ENCODE measurements around the gene SCIMP. TPM values are rescaled to one million over a fixed set of nuclear protein-coding genes. Genes with fewer than 3 reads are reported as not detected.
A peak's percentile ranks its signal among the peaks of the same experiment; 100 is the strongest.

Gene SCIMP
- polyA plus RNA-seq, 1 of the 3 experiments (the other 2 are of a cell fraction) = not detected

GRCh38 chr17:5191541-5192417 is 42.9 kb downstream of the SCIMP start, which contains the start of gene ZNF594 (continued):
- TF ChIP-seq REST (IDR thresholded peaks at IDR 0.05; ENCODE audit: low read depth, low read length) (no peak), ELF1 (IDR thresholded peaks at IDR 0.05) (peak; percentile 87), PBX3 (IDR thresholded peaks at IDR 0.05) (no peak), POLR2AphosphoS5 (IDR thresholded peaks at IDR 0.05; ENCODE audit: low read depth, low read length) (peak; percentile 76), TEAD4 (IDR thresholded peaks at IDR 0.05; ENCODE audit: borderline replicate concordance, insufficient read depth) (no peak)
- TF ChIP-seq, protein P1, sequence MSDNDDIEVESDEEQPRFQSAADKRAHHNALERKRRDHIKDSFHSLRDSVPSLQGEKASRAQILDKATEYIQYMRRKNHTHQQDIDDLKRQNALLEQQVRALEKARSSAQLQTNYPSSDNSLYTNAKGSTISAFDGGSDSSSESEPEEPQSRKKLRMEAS (IDR thresholded peaks at IDR 0.05; ENCODE audit: low read depth) = peak; percentile 75

DNA sequence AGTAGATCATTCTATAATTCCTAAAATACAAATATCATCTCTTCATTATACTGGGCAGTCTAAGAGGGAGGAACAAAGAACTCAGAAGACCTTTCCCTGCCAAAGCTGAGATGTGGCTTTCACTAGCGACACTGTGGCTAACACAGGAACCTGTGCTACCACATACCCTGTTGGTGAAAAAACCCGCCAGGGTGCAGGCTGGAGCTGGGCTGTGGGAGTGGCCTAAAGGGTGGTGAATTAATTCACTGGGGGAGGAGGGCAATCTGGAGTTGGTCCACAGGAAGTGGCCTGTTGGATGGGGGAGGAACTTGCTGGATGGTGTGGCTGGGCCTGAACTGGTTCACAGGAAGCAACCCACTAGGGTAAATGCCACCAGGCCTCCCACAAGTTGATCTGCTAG is 50.4 kb downstream of the SCIMP start:
- H3K4me1 ChIP-seq (ENCODE audit: control insufficient read depth in 1 of 2, insufficient read depth in 2 of 2, low read depth in 1 of 2, low read length in 1 of 2) = no peaks in the 10 kb centered on the region
- peaks cover 65% of the 10 kb centered on the region for H3K9me3 ChIP-seq
- H3K4me2 ChIP-seq = no peak overlapping the region
- no peaks in the 10 kb centered on the region for H3K27me3 ChIP-seq (ENCODE audit: insufficient read depth)
- ChIA-PET CTCF (no interaction called here), POLR2A (interaction anchor here (0.6 kb wide), 1 partner anchor 86 kb away, joined by 3 read pairs; no protein-coding TSS in a partner anchor)
- peaks cover 3% of the 10 kb centered on the region; the same call in 1 of the 2 replicates for H3K79me2 ChIP-seq (ENCODE audit: insufficient read depth)
- peaks cover 16 to 61% of the 10 kb centered on the region in 2 experiments for H3K36me3 ChIP-seq (replicated peaks in 1 of 2; ENCODE audit: control insufficient read depth in 1 of 2, insufficient read depth in 2 of 2, low read length in 1 of 2)
- H3K4me3 ChIP-seq (ENCODE audit: low read depth in 2 of 2, low read length in 1 of 2) = no peak overlapping the region; a peak in 1 of 4 replicates
- H3K9me2 ChIP-seq = no peaks in the 10 kb centered on the region
- H3K27ac ChIP-seq (ENCODE audit: low read depth in 2 of 2, low read length in 1 of 2) = no peak overlapping the region
- no peak overlapping the region for H2AFZ ChIP-seq (ENCODE audit: low read depth)
- peaks cover 29% of the 10 kb centered on the region for H3F3A ChIP-seq (replicated peaks; ENCODE audit: insufficient read depth)
- no peak for DNase-seq
- H3K9ac ChIP-seq = no peak overlapping the region
- no peaks in the 10 kb centered on the region for H4K20me1 ChIP-seq (ENCODE audit: insufficient read depth)
- 91% methylated on average over 2 of the region's 2 CpGs for WGBS (ENCODE audit: low lambda C conversion rate)
- TF ChIP-seq, protein P2, sequence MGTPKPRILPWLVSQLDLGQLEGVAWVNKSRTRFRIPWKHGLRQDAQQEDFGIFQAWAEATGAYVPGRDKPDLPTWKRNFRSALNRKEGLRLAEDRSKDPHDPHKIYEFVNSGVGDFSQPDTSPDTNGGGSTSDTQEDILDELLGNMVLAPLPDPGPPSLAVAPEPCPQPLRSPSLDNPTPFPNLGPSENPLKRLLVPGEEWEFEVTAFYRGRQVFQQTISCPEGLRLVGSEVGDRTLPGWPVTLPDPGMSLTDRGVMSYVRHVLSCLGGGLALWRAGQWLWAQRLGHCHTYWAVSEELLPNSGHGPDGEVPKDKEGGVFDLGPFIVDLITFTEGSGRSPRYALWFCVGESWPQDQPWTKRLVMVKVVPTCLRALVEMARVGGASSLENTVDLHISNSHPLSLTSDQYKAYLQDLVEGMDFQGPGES (IDR thresholded peaks at IDR 0.05; ENCODE audit: low read depth, low read length) = no peak
- no peak for TF ChIP-seq SMC3 (IDR thresholded peaks at IDR 0.05; ENCODE audit: low read depth, low read length)
- TF ChIP-seq POLR2AphosphoS5 (IDR thresholded peaks at IDR 0.05; ENCODE audit: low read depth, low read length) = no peak
- no peak for TF ChIP-seq EZH2phosphoT487 (IDR thresholded peaks at IDR 0.05; ENCODE audit: borderline replicate concordance, low read depth)
- TF ChIP-seq MXI1 (IDR thresholded peaks at IDR 0.05; ENCODE audit: low read depth, low read length) = no peak
- TF ChIP-seq ELF1 (IDR thresholded peaks at IDR 0.05) = no peak
- no peak for TF ChIP-seq CHD2 (IDR thresholded peaks at IDR 0.05; ENCODE audit: low read length, partially characterized antibody)
- TF ChIP-seq, protein P3, sequence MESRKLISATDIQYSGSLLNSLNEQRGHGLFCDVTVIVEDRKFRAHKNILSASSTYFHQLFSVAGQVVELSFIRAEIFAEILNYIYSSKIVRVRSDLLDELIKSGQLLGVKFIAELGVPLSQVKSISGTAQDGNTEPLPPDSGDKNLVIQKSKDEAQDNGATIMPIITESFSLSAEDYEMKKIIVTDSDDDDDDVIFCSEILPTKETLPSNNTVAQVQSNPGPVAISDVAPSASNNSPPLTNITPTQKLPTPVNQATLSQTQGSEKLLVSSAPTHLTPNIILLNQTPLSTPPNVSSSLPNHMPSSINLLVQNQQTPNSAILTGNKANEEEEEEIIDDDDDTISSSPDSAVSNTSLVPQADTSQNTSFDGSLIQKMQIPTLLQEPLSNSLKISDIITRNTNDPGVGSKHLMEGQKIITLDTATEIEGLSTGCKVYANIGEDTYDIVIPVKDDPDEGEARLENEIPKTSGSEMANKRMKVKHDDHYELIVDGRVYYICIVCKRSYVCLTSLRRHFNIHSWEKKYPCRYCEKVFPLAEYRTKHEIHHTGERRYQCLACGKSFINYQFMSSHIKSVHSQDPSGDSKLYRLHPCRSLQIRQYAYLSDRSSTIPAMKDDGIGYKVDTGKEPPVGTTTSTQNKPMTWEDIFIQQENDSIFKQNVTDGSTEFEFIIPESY (IDR thresholded peaks at IDR 0.05; ENCODE audit: borderline replicate concordance, low read depth) = no peak
- no peak for TF ChIP-seq JUND (IDR thresholded peaks at IDR 0.05)
- TF ChIP-seq TCF12 (IDR thresholded peaks at IDR 0.05) = no peak
- TF ChIP-seq FOSL2 (IDR thresholded peaks at IDR 0.05; ENCODE audit: borderline replicate concordance, low read depth) = no peak
- TF ChIP-seq YY1 (IDR thresholded peaks at IDR 0.05; ENCODE audit: low read depth) = no peak
- no peak for TF ChIP-seq RXRA (IDR thresholded peaks at IDR 0.05; ENCODE audit: borderline replicate concordance, low read depth)
- no peak for TF ChIP-seq EP300 (IDR thresholded peaks at IDR 0.05; ENCODE audit: borderline replicate concordance in 1 of 2, low read depth in 1 of 2, low read length in 1 of 2)
